Measurements from ENCODE around the gene STK17B.

DNA sequence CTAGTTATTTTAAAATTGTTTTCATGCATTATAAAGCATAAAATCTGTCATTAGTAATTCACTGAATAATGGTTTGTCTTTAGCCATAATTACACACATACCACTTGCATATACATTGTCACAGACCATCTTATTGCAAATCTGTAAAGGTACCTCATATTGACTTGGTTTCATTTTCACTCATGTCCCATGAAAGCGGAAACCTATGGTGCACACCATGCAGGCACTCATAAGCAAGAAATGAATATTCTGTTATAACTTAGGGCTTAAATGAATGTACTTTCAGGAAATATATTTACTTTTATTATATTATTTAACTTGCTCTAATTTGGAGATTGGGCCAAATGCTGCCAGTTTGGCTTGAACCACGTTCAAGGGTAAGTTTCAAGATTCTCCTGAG, 29.2 kb upstream of the STK17B start:
- no peak for TF ChIP-seq CTCF (IDR thresholded peaks at IDR 0.05; ENCODE audit: borderline replicate concordance, extremely low read depth, low read length, poor library complexity, severe bottlenecking)
- TF ChIP-seq EZH2 (IDR thresholded peaks at IDR 0.05; ENCODE audit: borderline replicate concordance, low read depth, low read length, severe bottlenecking) = no peak
